GM19455 (cell line): ENCODE measurements around the gene HIP1.
"Not testable (repeated sequence)": the region's sequence is repeated elsewhere in the genome, so short reads cannot be mapped to it uniquely, and the experiment has no call there.

Experiments used
- ATAC-seq: cut with Tn5 transposase; IDR thresholded peaks from one replicate; pipeline ENCODE4 v1.9.1; 2021; ENCODE audit not compliant: unreplicated experiment

Gene HIP1

GRCh38 chr7:75738604-75738974 lies at the start of gene HIP1:
Gene HIP1, minus strand, starts transcription at chr7:75738941. Its CDS starts 21 bp downstream, at chr7:75738920.
- no peak for ATAC-seq

GRCh38 chr7:75788154-75788847 lies 49.6 kb upstream of the HIP1 start:
- not testable (repeated sequence) for ATAC-seq

GRCh38 chr7:75783058-75783457 lies 44.3 kb upstream of the HIP1 start:
- ATAC-seq = not testable (repeated sequence)

- ATAC-seq = not testable (repeated sequence)
Measured at GRCh38 chr7:75780647-75781273, 42.0 kb upstream of the HIP1 start.

- not testable (repeated sequence) for ATAC-seq
Measured at GRCh38 chr7:75779516-75779915, 40.8 kb upstream of the HIP1 start.

- not testable (repeated sequence) for ATAC-seq
Measured at GRCh38 chr7:75779035-75779434, 40.3 kb upstream of the HIP1 start.

- no peak for ATAC-seq
Measured at GRCh38 chr7:75776295-75776971, 37.7 kb upstream of the HIP1 start.

GRCh38 chr7:75773958-75774357 lies 35.2 kb upstream of the HIP1 start:
- not testable (repeated sequence) for ATAC-seq

- ATAC-seq = no peak
Measured at GRCh38 chr7:75772081-75773077, 33.6 kb upstream of the HIP1 start, which contains the start of gene CCL26. Gene CCL26, minus strand, starts transcription at chr7:75772211. Its CDS starts 35 bp downstream, at chr7:75772176.

GRCh38 chr7:75771224-75771623 lies 32.5 kb upstream of the HIP1 start:
- ATAC-seq = no peak

- no peak for ATAC-seq
Measured at GRCh38 chr7:75762350-75762917, 23.7 kb upstream of the HIP1 start.

- ATAC-seq = not testable (repeated sequence)
Measured at GRCh38 chr7:75761801-75762200, 23.1 kb upstream of the HIP1 start.

GRCh38 chr7:75758491-75758890 lies 19.8 kb upstream of the HIP1 start:
- ATAC-seq = no peak

- ATAC-seq = no peak
Measured at GRCh38 chr7:75757860-75758259, 19.1 kb upstream of the HIP1 start.

GRCh38 chr7:75756991-75757676 lies 18.4 kb upstream of the HIP1 start:
- no peak for ATAC-seq

- ATAC-seq = no peak
Measured at GRCh38 chr7:75756206-75756990, 17.7 kb upstream of the HIP1 start.

- ATAC-seq = no peak
Measured at GRCh38 chr7:75743455-75743859, 4.7 kb upstream of the HIP1 start.

- no peak for ATAC-seq
Measured at GRCh38 chr7:75740846-75741497, 2.2 kb upstream of the HIP1 start.
